ENCODE measurements around the gene NTSR2.

DNA sequence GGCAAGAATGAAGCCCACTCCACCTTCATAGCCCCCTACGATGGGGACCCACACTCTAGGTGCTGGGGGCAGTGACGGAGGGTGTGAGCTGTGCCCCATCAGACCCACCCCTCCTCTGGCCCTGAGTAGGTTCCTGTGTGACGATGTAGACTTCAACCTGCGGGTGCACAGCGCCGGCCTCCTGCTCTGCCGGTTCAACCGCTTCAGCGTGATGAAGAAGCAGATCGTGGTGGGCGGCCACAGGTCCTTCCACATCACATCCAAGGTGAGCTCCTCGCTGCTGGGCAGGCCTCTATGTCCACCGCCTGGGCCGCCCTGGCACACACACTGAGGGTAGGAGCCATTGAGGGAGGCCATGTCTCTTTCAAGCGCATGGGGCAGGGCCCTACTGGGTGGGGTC is 34.9 kb downstream of the NTSR2 start:
- TF ChIP-seq POLR2AphosphoS5 (IDR thresholded peaks at IDR 0.05; ENCODE audit: borderline replicate concordance, low read depth, low read length) (no peak), EZH2 (IDR thresholded peaks at IDR 0.05) (no peak), FOXP2 (optimal IDR thresholded peaks at IDR 0.05; ENCODE audit: control extremely low read depth, extremely low read length, insufficient read depth) (no peak)
